ENCODE measurements around the gene NRG2. TPM values are rescaled to one million over a fixed set of nuclear protein-coding genes. Genes with fewer than 3 reads are reported as not detected.

Gene NRG2
- total RNA-seq, 1 experiment from 2014 or later, result 0.23 TPM

- no peak for DNase-seq (ENCODE audit: unreplicated experiment)
- Mint-ChIP-seq H3K27ac (ENCODE audit: low read depth, unreplicated experiment) (no peak overlapping the region), H3K9me3 (ENCODE audit: unreplicated experiment) (no peaks in the 10 kb centered on the region), H3K4me1 (ENCODE audit: insufficient read depth, unreplicated experiment) (no peaks in the 10 kb centered on the region), H3K27me3 (ENCODE audit: insufficient read depth, unreplicated experiment) (peaks cover 35% of the 10 kb centered on the region), H3K36me3 (ENCODE audit: insufficient read depth, unreplicated experiment) (no peaks in the 10 kb centered on the region), H3K4me3 (ENCODE audit: unreplicated experiment) (no peak overlapping the region)
- no peak for TF ChIP-seq CTCF (IDR thresholded peaks at IDR 0.05; ENCODE audit: unreplicated experiment)
- intact Hi-C loops (cut with micrococcal nuclease), result no loop called here
- ChIA-PET POLR2A (no interaction called here), CTCF (interaction anchor here (0.5 to 12.1 kb wide), 4 partner anchors 10 to 118 kb away, joined by 3 to 100 read pairs (median 4); no protein-coding TSS in a partner anchor)
- no TSS peak for BruUV-seq (replicated peaks)
These were observed 138.1 kb downstream of the NRG2 start for GRCh38 chr5:139904816-139905661.

- no TSS peak for BruUV-seq (replicated peaks)
- intact Hi-C loops (cut with micrococcal nuclease), result no loop called here
- CTCF ChIA-PET, result interaction anchor here (0.5 kb wide), 1 partner anchor 64 kb away, joined by 3 read pairs; no protein-coding TSS in a partner anchor
- no peak overlapping the region for H3K4me3 Mint-ChIP-seq (ENCODE audit: unreplicated experiment)
- no peak overlapping the region for H3K27ac Mint-ChIP-seq (ENCODE audit: low read depth, unreplicated experiment)
- POLR2A ChIA-PET, result no interaction called here
- DNase-seq (ENCODE audit: unreplicated experiment), result no peak
- no peaks in the 10 kb centered on the region for H3K36me3 Mint-ChIP-seq (ENCODE audit: insufficient read depth, unreplicated experiment)
- H3K9me3 Mint-ChIP-seq (ENCODE audit: unreplicated experiment), result no peaks in the 10 kb centered on the region
- no peaks in the 10 kb centered on the region for H3K4me1 Mint-ChIP-seq (ENCODE audit: insufficient read depth, unreplicated experiment)
- no peak for TF ChIP-seq CTCF (IDR thresholded peaks at IDR 0.05; ENCODE audit: unreplicated experiment)
- peaks cover 35% of the 10 kb centered on the region for H3K27me3 Mint-ChIP-seq (ENCODE audit: insufficient read depth, unreplicated experiment)
These were observed 138.6 kb downstream of the NRG2 start for GRCh38 chr5:139904566-139904815.

GRCh38 chr5:139903795-139904565 is 139.1 kb downstream of the NRG2 start:
- intact Hi-C loops (cut with micrococcal nuclease), result no loop called here
- no peak for TF ChIP-seq CTCF (IDR thresholded peaks at IDR 0.05; ENCODE audit: unreplicated experiment)
- Mint-ChIP-seq H3K9me3 (ENCODE audit: unreplicated experiment) (no peaks in the 10 kb centered on the region), H3K4me1 (ENCODE audit: insufficient read depth, unreplicated experiment) (no peaks in the 10 kb centered on the region), H3K36me3 (ENCODE audit: insufficient read depth, unreplicated experiment) (no peaks in the 10 kb centered on the region), H3K27me3 (ENCODE audit: insufficient read depth, unreplicated experiment) (peaks cover 38% of the 10 kb centered on the region), H3K27ac (ENCODE audit: low read depth, unreplicated experiment) (no peak overlapping the region), H3K4me3 (ENCODE audit: unreplicated experiment) (peak overlapping the region; percentile 9)
- no peak for DNase-seq (ENCODE audit: unreplicated experiment)
- ChIA-PET CTCF (interaction anchor here (0.9 kb wide), 1 partner anchor 193 kb away, joined by 3 read pairs; no protein-coding TSS in a partner anchor), POLR2A (no interaction called here)
- no TSS peak for BruUV-seq (replicated peaks)

- Mint-ChIP-seq H3K36me3 (ENCODE audit: insufficient read depth, unreplicated experiment) (no peaks in the 10 kb centered on the region), H3K27me3 (ENCODE audit: insufficient read depth, unreplicated experiment) (peaks cover 44% of the 10 kb centered on the region), H3K9me3 (ENCODE audit: unreplicated experiment) (no peaks in the 10 kb centered on the region), H3K4me3 (ENCODE audit: unreplicated experiment) (peak overlapping the region; percentile 9), H3K27ac (ENCODE audit: low read depth, unreplicated experiment) (no peak overlapping the region), H3K4me1 (ENCODE audit: insufficient read depth, unreplicated experiment) (no peaks in the 10 kb centered on the region)
- no TSS peak for BruUV-seq (replicated peaks)
- intact Hi-C loops (cut with micrococcal nuclease), result no loop called here
- no peak for TF ChIP-seq CTCF (IDR thresholded peaks at IDR 0.05; ENCODE audit: unreplicated experiment)
- ChIA-PET POLR2A (no interaction called here), CTCF (interaction anchor here (0.9 kb wide), 1 partner anchor 192 kb away, joined by 3 read pairs; no protein-coding TSS in a partner anchor)
- no peak for DNase-seq (ENCODE audit: unreplicated experiment)
These were observed 139.7 kb downstream of the NRG2 start for GRCh38 chr5:139903450-139903794.

Data from MCF 10A (cell line).